Cerebellar cortex (tissue), 1 donor: ENCODE measurements around the gene ETS2.

Experiments used
- DNase-seq: peaks from one replicate; pipeline ENCODE4 v3.0.0-alpha.2; 2015; ENCODE audit warnings: low spot score

ETS2 gene

DNA sequence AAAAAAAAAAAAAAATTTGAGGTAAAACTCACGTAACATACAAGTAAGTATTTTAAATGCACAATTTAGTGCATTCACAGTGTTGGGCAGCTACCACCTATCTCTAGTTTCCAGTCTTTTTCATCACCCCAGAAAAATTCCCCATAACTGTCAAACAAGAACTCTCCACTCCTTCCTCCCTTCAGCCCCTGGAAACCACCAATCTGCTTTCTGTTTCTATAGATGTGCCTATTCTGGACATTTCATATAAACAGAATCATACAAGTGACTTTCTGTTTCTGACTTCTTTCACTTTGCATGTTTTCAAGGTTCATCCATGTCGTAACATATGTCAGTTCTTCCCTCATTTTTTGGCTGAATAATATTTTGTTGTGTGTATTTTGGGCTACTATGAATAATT is 24.9 kb upstream of the ETS2 start:
- DNase-seq = no peak

- no peak for DNase-seq
Measured at GRCh38 chr21:38784458-38785266, 21.1 kb upstream of the ETS2 start.

DNA sequence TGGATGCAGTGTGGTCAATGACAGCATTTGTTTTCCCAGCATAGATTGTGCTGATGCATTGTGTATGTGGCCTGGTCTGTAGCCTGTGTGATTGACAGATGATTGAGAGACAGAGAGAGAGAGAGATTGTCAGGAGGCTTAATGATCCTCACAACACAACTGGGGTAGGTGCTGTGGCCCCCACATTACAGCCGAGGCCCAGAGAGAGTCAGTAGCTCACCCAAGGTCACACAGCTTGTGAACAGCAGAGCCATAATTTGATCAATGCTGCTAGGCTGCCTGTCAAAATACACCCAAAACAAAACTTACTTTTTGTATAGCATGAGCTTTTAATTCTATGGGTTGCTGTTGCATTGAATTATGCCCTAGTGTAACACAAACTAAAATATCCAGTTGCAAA is 20.2 kb upstream of the ETS2 start:
- no peak for DNase-seq

DNA sequence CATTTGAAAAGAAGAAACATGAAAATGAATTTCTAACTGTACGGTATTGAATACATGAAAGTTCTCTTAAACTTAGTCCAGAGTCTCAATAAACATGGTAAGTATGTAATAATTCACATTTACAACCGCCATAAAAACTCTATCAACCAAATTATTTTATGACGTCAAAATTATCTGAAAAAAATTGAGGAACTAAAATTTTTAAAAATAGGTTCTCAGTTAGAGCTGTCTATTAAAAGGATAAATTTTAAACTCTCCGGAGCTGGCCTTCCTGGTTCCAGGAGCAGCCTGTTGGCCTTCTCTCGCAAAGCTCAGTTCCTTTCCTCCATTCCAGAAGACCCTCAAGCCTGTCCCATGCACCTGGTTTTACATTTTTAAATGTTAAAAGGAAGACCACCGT is 18.7 kb upstream of the ETS2 start:
- no peak for DNase-seq

DNA sequence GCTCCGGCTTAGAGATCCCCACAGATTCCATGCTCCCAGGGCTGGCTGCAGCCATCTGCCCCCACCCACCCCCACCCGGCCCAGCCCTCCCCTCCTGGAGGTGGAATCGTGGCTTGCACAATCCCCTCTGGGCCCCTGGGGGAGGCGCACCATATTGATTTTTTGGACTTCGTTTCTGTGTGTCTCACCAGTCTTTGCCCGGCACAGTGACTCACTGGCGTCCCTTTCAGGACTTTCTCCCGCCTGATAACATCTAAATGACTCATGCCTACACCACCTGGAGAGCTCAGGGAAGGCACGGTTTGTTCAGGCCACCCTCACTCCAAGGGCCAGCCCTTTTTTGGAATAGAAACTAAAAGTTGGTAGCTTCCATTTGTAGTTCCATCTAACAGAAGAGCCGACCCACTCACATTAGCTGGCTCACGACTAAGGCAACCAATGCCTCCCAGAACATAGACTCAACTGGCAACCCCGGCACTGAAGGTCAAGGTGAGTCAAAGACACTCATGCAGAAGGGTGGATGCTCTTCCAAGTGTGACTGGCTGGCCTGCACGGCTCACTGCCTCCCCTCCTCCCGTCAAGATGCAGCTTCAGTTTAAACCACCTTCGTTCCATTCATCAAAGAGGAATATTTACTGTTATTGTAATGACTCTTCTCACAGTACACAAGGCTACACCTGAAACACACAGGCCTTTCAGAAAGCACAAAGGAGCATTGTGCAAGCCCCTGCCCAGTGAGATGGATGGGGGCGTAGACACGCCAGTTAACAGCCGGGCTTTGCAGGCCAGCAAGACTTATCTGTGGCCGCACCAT is 18.1 kb upstream of the ETS2 start:
- DNase-seq = no peak

GRCh38 chr21:38788275-38788905 is 17.3 kb upstream of the ETS2 start:
- DNase-seq = no peak

DNA sequence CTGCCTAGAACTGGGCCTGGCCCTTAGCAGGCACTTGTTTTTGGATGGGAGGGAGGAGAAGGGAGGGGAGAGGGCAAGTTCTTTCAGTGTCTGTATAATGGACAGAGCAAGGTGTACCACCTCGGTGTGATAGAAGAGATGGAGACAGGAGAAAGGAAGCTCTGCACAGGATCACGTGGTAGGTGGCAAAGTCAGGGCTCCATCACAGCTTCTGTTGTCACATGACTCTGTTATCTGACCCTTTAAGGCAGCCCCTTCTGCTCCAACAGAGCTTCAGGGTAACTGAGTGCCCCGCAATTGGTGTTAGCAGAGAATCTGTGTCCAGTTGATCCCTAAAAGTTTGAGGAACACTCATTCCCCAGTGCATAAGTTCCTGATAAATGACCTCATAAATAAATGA is 16.5 kb upstream of the ETS2 start:
- DNase-seq = no peak

DNA sequence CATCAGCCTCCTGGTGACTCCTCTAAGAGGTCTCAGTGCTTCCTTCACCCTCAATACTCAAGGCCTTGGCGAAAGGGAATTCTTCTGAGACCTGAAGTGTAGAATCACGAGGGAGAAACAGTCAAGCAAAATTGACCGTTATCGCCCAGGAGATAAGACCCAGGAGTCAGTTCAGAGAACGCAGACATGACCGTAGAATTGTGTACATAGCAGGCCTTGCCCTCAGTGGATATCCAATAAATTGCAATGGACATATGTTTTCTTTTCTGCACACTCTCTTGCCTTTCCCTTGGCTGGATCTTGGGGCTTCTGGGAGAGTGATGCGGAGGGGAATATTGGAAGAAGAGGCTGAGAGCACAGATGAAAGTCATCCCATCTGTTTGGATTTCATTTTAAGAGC is 15.7 kb upstream of the ETS2 start:
- no peak for DNase-seq

- DNase-seq = no peak
Measured at GRCh38 chr21:38790961-38791360, 14.8 kb upstream of the ETS2 start.

DNA sequence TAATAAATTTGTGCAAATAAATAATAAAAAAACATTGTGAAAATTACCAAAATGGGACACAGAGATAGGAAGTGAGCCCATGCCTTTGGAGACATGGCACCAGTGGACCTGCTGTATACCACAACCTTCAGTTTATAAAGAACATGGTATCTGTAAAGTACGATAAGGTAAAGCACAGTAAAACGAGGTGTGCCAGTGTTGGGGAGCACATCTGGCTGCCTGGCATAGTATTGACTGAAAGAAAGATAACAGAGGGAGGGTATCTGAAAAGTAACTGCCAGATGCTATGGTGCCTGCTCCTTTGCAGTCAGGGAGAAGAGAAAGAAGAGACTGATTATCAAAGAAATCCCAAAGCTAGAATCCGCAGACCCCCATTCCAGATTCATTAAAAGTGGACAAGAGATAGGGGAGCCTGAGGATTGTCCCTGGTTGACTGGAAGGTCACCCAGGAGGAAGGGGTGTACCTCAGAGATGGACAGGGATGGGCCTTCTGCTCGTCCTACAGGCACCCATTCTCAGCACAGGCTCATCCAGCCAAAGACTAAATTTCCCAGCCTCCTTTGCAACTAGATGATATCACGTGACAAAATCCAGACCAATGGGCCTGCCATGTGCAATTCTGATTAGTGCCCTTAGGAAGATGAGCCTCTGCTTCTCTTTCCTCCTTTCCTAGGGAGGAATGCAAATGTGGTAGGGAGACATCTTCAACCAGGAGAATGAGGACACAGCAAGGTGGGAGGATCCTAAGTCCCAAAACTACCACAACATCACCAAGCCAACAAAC is 12.9 kb upstream of the ETS2 start:
- no peak for DNase-seq

DNA sequence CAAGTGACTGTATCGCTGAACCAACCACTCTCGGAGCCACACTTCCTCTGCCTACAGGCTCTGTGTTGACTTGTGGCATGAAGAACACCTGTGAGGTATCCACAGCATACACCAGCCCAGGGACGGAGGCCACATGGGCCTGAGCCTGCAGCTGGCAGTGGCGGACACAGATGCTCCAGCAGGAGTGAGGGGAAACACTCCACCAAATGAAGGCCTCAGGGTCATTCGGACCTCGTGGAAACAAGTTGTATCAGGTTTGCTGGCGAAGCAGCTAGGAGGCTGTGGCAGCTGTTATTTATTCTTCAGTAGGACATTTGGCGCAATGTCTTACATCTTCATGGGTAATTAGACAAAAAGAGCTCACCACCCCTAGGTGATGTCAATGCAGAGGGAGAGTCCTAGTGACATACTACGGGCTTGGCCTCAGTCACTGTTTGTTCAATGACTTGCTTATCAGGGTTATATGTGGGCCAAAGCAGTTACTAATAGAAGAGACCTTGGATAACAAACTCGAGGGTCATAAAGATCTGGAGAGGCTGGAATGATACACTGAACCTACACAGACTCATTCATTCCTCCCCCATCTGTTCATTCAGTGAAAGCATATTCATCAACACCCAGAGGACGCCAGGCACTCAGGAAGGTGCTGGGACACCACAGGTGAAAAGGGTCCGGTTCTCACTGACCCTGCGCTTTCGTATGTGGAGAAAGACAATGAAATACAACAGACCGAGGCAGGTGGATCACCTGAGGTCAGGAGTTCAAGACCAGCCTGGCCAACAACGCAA is 11.6 kb upstream of the ETS2 start:
- DNase-seq = no peak

GRCh38 chr21:38794978-38795377 is 10.8 kb upstream of the ETS2 start:
- DNase-seq = no peak

DNA sequence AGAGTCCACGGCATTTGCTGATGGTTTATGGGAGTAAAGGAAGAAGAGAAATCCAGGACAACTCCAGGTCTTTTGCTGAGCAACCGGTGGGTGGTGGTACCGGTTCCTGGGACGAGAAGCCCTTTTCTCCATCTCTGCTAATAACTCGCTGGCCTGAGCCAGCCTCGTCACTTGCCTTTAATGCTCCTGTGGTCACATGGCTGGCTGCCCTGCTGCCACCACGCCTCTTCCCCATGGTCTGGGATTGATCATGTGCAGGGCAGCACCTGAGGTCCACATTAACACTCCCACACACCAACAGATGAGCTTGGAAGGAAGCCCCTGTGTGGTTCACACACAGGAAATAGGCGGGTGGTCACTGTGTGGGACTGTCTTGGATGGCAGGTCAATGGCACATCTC is 10.3 kb upstream of the ETS2 start:
- DNase-seq = no peak

GRCh38 chr21:38796424-38796823 is 9.3 kb upstream of the ETS2 start:
- no peak for DNase-seq

- no peak for DNase-seq
Measured at GRCh38 chr21:38797470-38797869, 8.3 kb upstream of the ETS2 start.

GRCh38 chr21:38798081-38798480 is 7.6 kb upstream of the ETS2 start:
- DNase-seq = no peak

- no peak for DNase-seq
Measured at GRCh38 chr21:38798481-38798882, 7.2 kb upstream of the ETS2 start.

- DNase-seq = no peak
Measured at GRCh38 chr21:38800046-38800758, 5.5 kb upstream of the ETS2 start.

- no peak for DNase-seq
Measured at GRCh38 chr21:38800924-38801744, 4.6 kb upstream of the ETS2 start.
